ENCODE data around the gene SND1.

SND1 gene

DNA sequence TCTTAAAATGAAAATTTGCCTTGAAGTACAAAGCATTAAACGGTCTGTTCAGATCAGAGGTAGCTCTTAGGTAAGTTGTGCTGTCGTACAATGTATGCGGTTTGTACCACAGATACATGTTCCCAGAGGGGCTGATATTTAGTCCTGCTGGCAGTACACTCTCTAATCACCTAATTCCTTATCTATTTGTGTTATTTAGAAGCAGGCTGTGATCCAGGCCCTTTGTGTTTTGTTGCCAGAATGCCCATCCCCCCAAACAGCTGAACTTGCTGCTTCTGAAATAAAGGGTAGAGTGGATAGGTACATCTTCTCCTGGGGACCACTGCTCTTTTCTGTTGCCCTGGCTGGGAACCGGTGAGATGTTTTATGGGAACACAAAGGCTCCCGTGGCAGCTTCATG is 84.5 kb downstream of the SND1 start:
- DNase-seq = no peak

DNA sequence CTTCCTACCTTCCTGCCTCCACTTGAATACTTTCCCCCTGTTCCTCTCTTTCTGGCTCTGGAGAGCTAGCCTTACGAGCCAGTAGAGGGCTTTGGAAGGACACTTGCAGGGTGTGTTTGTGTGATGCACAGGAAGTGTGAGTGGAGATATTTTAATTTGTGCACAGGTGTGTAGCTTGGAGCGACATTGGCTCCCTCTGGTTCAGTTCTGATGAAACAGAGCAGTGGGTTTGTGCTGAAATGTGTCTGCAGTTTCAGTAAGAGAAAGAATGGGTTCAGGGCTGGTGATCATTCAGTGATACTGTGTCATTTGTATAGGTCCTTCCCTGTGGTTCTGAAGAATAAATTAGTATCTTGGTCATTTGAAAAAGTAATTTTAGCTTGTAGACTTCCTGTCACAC is 86.9 kb downstream of the SND1 start:
- DNase-seq = no peak

DNA sequence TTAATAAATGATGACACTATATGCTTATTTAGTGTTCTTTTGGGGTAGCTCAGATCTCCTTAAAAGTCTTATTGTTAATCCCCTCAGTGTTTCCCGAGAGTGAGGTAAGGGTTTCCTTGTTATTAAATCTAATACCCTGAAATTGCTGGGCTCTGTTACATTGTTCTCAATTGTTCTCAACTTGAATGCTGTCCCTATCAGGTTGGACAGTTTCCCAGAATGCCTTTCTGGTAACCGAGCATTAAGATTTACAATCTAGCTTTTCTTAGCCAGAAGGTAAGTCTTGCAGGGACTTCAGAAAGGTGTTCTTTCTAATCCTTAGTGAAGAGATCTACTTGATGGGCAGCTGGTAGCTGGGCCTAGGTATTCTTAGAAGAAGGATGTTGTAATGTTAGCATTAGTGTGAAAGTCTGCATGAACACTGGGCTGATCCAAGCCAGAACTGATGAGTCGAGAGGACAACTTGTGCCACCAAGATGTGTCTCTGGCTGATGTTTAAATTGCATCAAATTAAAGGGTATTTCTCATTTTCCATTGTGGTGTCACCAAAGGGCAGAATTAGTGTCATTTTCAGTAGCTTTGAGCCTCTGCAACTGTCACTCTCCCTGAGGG is 89.9 kb downstream of the SND1 start:
- DNase-seq = no peak

DNA sequence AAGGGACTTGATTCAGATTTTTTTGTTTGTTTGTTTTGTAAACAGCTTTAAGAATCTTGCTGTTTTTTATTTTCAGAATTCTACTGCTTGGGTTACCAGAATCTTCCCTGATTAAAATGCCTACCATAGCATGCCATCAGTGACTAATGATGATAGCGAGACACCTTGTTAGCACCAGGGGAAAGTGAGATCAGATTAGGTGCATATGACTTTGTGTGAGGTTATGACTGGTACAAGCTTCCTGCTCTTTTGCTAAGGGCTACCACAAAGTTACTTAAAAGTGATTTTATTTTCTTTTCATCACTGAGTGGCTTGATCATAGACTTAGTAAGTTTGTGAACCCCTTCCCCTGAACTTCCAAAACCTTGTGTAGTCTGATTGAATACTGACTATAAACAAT is 93.5 kb downstream of the SND1 start:
- DNase-seq = no peak

DNA sequence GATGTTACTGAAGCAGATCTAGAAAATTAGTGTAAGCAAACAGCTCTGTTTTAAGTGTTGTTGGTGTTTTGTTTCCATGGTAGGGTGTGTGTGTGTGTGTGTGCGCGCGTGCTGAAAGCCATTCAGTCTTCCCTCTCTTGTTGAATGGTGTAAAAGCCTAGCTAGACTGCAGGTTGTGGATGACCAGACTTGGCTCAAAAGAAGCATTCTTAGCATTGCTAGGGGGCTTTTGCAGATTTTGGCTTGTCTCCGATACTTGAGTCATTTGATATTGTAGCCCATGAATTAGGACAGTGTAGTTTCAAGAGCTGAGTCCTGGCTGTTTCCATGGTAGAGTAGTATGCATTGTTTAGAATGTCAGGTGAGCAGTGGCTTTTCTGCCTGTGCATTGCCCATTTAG is 99.1 kb downstream of the SND1 start:
- no peak for DNase-seq

DNA sequence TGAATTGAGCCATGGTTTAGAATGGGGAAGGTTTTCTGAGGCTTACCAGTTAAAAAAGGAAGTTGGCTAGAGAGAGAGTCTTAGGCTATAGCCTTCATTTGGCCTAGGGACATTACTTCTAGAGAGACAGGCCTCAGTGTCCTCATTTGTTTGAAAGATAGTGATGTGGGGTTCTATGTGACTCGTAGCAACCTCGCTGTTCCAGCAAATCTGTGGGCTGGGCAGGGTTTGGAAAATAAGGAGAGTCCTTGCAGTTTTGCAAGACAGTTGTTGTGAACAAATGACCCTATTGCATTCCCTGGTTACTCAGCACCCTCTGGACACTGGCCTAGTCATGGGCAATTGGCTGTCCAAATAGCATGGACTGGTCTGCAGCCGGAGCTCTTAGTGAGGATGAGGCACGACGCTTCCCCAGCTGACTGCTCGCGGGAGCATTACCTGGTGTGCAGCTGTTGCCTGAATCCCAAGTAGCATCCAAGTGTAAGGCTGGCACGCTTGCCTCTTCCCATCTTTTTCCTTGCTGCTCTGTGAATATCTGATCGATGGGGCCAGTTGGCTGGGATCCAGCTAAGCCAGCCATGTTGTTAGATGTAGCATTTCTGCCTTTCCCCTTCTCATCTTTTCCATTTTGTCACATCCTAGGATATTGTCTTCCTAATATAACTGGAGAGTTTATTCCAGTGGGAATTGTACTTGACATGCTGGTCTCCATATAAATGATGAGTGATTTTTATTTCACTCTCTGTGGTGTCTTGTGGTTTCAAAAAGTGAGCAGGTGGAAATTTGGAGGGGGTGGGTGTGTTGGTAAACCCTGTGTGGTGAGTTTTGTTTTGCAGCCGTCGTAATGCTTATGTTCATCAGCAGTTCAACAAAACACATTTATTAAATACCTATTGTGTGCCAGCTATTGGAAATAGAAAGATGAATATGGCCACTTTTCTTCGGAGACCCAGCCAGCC is 99.8 kb downstream of the SND1 start:
- peak; percentile 4 for DNase-seq

DNA sequence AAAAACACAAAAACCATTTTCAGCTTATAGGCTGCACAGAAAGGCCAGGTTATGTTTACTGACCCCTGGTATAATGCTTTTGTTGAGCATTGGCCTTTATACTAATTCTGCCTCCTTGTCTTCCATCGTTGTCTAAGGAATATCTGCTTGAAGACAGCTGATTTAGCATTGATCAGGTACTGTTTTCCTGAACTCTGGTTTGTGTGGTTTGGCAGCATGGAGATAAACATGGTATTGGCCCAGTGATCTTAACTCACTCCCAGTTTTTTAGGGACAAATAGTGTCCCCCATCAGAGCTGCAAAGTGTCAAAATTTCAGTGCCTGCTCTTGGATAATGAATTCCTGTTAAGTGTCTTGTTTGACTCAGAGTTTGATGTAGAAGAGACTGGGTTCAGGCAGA is 100.8 kb downstream of the SND1 start:
- DNase-seq = no peak

DNA sequence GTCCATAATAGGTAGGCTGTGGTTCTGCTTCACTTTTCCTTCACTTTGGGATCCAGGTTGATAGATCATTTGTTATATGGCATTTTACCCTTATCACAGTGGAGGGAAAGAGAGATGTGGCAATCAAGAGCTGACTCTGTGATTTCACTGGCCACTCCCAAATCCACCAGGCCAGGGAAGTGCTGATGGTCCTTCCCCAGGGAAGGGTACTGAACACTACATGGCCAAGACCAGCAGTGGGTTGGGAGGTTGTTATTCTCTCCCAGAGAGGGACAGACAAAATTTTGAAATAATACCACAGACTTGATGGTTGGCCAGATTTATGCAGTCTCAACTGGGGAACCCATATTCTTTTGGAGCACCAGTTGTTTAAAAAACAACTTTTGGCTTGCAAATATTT is 102.5 kb downstream of the SND1 start:
- DNase-seq = no peak

DNA sequence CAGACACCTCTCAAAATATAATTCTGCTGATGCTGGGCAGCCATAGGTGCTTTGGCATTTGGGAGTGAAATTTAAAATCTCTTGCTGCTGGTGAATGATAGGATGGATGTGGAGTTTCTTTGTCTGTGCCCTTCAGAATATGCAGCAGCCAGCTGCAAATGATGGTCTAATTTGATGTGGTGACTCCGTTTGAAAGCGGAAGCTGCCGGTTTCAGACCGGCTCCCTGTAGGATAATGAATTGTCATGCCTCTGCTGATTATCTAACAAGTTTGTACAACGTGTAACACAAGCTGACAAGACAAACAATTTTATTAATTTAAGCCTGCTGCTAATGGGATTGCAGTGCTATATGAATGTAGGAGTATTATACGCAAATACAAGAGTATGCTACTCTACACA is 103.5 kb downstream of the SND1 start:
- no peak for DNase-seq

DNA sequence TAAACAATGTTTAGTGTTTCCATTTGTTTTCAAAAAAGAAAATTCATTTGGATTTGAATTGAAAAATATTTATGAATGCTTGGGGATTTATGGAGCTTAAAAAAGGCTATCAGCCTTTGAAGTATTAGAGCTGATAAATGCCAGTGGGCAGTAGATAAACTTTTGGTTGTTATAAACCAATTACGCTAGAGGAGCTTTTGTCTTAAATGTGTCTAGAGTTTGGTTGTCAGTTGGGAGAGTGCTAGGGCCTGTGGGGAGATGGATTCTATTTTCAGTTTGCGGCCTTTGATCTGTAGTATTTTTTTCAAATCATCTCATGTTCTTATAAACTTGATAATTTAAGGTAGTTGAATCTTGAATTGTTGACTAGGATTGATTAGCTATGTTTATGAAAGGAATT is 104.0 kb downstream of the SND1 start:
- DNase-seq = no peak

DNA sequence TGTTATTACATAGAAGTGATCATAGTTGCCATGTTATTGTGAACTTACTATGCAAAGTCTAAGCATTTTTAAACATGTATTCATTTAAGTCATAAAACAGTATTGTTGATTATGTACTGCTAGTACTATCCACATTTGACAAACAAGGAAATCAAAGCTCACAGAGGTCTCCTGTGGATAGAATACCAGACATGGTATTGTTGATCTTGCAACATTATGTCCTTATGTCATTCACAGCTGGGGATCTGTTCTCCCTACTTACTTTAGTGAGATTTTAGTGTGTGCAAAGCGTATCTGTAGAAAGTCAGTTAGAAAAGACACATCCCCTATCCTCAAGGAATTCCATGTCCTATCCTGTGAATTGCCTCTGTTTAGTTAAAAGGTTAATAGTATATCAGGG is 106.1 kb downstream of the SND1 start:
- no peak for DNase-seq

DNA sequence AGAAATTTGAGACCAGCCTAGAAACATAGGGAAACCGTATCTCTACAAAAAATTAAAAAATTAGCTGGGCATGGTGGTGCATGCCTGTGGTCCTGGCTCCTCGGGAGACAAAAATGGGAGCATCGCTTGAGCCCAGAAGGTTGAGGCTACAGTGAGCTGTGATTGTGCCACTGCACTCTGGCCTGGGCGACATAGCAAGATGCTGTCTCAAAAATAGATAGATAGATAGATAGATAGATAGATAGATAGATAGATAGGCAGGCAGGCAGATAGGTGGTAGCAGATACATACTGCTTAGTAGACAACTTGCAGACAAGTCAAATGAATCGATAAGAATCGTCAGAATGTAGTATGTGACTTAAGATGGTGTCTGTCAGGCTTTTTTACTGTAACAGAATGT is 106.9 kb downstream of the SND1 start:
- no peak for DNase-seq

DNA sequence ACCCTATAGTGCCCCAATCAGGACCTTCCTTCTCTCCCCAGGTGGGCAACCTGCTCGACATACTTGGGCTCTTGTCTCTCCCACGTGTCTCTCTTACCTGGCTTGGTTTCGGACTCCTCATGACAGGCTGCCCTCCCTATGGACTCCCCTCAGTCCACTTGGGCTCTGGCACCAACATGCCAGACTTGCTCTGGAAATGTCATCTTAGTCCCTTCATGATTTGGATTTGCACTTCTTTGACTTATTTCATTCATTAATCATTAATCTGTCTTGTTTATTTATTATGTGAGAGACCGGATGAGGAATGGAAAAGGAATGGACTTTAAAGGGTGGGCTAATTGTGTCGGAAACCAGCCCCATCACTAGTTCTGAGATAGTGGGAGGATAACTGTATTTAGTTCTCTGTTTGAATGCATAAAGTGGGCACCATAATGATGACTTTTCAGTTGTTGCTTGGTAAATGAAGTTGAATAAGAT is 108.0 kb downstream of the SND1 start:
- no peak for DNase-seq

DNA sequence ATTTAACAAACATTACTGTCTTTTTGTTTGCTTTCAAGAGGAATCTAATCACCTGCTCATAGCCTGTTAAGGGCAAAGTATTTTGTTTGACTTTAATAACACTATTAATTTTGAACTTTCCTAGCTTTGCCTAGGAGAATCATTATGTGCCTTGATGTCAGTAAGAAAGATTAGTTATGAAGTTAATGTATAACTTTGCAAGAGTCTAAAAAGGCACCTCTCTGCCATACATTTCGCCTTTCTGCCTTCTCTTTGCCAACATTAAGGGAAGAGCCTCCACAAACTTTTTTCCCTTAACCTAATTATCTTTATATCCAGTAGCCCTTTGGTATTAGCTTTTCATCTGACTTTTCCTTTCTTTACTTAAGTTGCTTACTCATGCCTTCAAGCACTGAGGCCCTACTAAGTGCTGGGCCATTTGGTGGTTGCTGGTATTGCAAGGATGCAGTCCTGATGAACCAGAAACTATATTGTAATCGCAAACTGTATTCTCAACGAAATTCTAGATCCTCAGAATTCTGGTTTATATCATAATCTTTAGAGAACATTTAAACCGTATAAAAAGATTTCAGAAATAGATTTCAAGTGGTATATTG is 108.5 kb downstream of the SND1 start:
- DNase-seq = no peak

DNA sequence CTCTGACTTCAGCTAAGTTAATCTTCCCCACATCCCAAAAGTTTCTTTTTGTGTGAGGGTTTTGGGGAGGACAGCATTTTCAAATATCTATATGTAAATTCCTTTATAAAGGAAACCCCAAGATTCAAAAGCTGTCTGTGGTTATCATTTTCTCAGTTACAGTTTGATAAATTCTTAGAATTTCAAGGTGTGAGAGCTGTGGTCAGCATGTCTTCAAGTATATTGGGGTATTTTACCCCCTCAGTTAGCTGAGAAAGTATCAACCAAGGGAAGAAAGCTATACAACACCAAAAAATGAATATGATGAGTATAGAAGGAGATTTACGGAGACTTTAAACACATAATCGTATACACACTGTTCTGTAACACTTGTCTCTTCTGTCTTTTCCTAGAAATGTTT is 109.2 kb downstream of the SND1 start:
- DNase-seq = no peak

DNA sequence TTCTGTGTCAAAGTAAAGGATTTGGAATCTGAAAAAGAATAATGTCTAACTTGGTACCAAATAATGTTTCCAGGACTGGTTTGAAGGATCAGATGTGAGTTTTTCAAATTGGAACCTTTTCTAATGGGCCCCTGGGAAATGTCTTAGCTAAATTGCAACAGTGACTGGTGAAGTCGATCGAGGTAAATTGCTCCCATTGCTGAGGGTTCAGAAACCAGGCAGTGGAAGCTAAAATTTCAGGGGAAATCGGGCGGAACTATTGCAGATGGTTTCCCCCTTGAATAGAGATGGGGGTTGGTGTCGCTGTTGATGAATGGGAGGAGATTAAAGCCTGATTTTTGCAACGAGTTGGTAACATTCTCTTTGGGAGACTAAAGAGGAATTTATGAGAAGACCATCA is 112.7 kb downstream of the SND1 start:
- DNase-seq = no peak

DNA sequence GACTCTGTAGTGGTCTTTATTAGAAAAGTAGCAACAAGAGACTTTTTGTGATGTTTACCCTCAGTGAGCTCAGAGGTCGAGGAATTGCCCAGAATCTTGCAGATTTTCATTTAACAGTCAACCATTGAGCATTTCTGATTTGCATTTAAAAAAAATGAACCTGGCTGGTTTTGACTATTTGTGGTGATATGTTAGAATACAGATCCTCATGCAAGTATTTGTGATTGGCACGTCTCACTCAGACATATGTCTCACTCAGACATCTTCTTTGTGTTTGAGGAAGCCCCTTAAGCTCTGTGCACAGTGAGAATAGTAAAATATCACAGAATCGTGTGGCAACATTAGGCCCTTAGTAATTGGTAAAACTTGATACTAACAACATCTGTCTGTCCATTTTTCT is 113.2 kb downstream of the SND1 start:
- DNase-seq = no peak

DNA sequence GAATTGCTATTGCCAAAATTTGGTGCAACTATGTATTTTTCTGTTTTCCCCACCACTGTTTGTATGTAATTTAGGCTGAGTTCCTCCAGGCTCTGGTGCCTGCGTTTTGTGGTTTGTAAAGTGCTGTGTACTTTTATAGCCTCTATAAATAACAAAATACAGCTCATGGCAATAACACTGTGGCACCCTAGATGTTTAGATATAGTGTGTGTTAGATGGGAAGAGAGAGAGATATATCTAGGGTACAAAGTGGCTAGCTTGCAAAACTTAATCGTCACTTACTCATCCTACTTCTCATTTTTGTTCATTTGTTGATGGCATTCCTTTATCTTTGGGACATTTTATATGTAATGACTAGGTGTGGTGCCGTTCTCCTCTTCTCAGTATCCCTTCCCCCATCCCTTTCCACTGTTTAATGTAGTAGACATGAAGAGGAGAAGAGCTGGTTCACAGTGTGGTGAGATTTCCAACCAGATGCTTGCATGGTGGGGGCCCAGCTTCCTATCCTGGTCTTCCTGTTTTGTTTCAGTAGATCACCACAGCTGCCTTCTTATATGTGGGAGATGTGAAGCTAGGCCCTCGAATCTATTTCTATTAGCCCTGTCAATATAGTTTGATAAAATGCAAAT is 115.0 kb downstream of the SND1 start:
- no peak for DNase-seq

DNA sequence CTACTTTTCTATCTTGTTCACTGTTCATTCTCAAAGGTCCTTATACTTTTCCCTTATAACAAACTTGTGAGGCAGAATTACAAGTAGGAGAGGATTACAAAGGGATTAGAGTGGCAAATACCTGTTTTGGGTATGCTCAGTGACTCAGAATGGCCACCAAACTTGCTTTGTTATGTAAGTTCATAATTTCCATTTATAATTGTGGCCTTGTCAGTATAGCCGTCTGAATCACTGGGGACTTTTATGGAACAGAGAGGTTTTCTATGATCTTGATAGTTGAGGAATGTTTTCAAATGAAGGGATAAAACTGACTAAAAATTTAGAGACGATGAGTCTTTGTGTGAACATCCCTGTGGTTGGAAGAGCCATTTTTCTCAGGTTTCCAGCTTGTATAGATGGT is 116.2 kb downstream of the SND1 start:
- DNase-seq = no peak

DNA sequence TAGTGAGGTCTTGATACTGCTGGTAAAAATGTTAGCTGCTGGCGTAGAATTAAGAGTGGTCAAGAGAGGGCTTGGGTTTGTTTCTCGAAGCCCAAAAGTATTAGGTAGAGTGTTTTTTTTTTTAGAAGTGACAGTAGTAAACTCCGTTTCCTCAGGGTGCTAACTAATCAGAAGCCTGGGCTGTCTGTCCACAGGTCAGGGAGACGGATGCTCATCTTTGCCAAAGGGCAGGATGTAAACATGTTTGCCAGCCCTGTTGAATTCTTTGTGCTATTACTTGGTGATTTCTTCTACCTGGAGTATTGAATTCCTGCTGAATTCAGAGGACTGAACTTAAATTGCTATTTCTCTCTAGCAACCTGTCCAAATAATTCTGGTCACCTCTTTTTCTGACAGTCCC is 117.1 kb downstream of the SND1 start:
- DNase-seq = no peak

DNA sequence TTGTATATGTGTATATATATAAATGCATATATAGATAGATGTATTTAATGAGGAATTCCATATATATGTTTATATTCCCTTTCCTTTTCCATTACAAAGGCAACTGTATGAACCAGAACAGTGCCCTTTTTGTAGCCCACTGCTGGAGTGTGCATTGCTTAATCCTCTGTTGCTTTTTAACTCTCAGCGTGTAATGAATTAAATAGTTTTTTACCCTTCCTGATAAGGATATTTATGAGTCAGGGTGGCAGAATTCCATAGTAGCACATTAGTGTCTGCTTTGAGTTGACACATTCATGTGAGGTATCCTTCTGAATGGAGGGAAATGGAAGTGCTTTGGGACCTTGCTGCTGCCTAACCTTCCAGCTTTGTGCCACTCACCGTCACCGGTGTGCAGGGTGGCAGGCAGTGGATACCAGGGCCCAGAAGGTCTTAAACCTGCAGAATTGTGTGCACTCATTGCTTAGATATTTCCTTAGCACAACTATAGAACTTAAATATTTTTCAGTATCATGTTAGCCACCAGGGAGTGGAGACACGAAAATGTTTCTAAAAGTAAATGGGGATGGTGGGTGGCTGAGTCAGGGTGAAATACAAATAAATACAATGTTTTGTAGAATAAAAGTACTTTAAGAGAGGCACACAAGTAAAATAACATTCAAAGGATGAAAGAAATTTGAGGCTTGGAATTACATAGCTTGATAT is 117.9 kb downstream of the SND1 start:
- no peak for DNase-seq

DNA sequence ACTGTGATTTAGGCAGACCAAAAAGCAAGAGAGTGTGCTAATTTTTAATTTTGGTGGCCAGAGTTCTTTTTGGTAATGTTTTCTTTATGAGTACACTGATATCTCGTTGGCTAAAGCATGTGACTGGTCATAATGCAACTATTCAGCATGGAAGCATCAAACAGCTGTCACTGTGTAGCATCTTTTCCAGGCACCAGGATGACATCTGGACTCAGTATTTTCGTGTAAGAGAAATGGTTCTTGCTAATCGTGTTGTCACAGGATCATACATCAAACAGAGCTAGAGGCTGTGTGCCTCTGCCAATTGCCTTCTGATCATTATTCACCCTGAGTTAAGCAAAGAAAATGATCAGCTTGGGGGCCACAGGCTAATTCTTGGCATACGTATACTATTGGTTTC is 118.9 kb downstream of the SND1 start:
- DNase-seq = no peak

DNA sequence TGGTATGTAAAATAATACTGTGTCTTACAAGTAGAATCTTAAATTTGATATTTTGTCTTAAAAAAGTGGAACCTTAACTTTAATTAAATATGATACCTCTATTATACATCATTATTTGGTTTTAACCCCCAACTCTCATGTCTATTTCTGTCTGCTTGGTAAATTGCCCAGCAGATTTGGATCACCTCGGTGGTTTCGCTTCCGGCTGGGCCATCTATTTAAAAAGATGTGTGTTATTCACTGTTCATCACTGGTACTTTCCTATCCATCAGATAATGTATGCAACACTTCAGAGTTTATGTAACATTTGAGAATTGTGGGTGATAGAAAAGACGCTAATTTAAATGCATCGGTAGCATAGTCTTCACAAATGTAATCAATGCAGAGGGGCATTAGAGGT is 119.7 kb downstream of the SND1 start:
- DNase-seq = no peak

Data from NCI-H1105 (cell line).